Gastroesophageal sphincter (tissue), 3 donors: ENCODE results near the gene ATP11A.

ENCODE experiments used
- CTCF ChIP-seq, 4 experiments: fragments of 200-600 bp in 2 of 4; fragments of 450-650 bp in 2 of 4; sonication (generic) in 1 of 4; IDR thresholded peaks; one replicate each; pipeline ENCODE4 v1.5.1; 2017 to 2019; ENCODE audit warnings: antibody characterized with exemption in 4 of 4, mild to moderate bottlenecking in 2 of 4, moderate library complexity in 2 of 4
- EP300 ChIP-seq: sonication (generic); formaldehyde crosslinking; IDR thresholded peaks from one replicate; pipeline ENCODE4 v1.6.1; 2017; ENCODE audit warnings: antibody characterized with exemption, mild to moderate bottlenecking
- POLR2A ChIP-seq, 2 donors: fragments of 450-650 bp; IDR thresholded peaks; one replicate each; pipeline ENCODE4 v1.6.1; 2017; ENCODE audit warnings: antibody characterized with exemption in 2 of 2, mild to moderate bottlenecking in 2 of 2, moderate library complexity in 1 of 2

- no peak for TF ChIP-seq POLR2A (IDR thresholded peaks at IDR 0.05)
- no peak for TF ChIP-seq CTCF (IDR thresholded peaks at IDR 0.05)
- TF ChIP-seq EP300: no peak
Observed at GRCh38 chr13:112748947-112749735, 59.3 kb downstream of the ATP11A start.
